A204.1 (cell line): ENCODE measurements around the gene DUOXA1.
"Not testable (repeated sequence)": the region's sequence is repeated elsewhere in the genome, so short reads cannot be mapped to it uniquely, and the experiment has no call there.

Source experiments
- FAIRE-seq: peaks from 2 replicates; lab custom pipeline; 2012; peaks lifted over from hg19 to GRCh38; lab: Jason Lieb, UNC

DUOXA1 gene

DNA sequence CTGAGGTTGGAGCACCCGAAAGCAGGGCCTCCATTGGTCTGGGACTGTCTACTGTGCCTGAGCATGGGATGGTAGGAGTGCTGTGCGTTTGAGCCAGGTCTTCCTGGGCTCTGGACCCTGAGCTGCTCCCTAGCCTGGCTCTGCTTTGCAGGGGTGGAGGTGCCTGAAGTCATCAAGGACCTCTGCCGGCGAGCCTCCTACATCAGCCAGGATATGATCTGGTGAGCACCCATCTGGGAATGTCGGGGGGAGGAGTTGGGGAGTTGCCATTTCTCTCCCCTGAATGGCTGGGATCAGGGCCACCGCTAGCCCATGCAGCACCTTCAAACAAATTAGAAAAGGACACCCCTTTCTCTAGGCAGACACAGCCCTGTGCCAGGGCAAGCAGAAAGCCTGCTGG is 20.8 kb upstream of the DUOXA1 start:
- FAIRE-seq: no peak

GRCh38 chr15:45149060-45149459 is 19.4 kb upstream of the DUOXA1 start:
- FAIRE-seq: no peak

DNA sequence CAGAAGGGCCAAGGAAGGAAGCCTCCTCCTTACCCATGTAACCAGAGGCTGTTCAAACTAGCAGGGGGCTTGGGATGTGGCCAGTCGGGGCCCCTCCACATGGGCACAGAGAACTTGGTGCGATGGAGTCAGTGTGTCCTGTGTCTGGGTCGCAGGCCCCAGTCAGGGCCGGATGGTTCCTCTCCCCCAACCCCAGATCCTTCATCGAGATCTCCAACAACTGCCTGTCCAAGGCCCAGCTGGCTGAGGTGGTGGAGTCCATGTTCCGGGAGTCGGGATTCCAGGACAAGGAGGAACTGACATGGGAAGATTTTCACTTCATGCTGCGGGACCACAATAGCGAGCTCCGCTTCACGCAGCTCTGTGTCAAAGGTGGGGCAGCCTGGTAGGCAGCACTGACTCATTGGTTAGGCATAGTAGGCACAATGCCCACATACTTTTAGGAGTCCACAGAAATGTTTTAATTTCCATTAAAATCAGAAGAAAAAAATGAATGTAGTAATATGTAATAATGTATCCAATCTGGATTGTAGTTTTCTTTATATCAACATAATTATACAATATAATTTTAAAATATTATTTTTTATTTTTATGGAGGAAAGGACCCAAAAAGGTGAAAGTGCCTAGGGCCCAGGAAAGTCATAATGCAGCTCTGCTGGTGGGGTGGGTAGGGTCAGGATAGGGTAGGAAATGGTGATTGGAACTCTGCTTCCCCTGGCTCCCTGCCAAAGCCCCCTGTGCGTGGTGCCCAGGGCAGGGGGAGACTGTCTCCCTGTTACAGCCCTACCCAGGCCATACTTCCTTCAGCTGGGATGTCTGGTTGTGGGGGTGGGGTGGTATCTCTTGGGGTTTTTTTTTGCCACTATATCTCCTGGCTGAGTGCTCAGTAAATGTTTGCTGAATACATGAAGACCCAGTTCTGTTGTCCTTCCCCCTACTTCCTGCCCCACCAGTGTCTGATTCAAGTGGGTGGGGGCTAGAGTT is 18.7 kb upstream of the DUOXA1 start:
- FAIRE-seq: no peak

GRCh38 chr15:45147606-45148005 is 17.9 kb upstream of the DUOXA1 start:
- FAIRE-seq: no peak

DNA sequence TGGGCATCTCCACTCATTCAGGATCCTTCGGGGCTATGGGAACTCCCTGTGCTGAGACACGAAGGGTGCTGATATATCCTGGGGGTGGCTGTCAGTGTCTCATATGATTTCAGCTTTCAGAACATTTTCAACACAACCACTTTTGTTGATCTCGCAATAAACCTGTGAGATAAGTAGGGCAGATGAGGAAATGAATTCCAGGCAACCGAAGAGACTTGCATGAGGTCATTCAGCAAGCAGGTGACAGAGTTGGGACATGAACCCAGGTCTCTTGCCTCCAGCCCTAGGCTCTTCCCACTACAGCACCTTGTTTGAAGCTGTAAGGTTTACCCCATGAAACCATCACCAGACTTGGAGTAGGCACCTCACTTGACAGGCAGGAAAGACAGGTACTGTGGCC is 16.7 kb upstream of the DUOXA1 start:
- no peak for FAIRE-seq

GRCh38 chr15:45144775-45145174 is 15.1 kb upstream of the DUOXA1 start:
- FAIRE-seq: no peak

DNA sequence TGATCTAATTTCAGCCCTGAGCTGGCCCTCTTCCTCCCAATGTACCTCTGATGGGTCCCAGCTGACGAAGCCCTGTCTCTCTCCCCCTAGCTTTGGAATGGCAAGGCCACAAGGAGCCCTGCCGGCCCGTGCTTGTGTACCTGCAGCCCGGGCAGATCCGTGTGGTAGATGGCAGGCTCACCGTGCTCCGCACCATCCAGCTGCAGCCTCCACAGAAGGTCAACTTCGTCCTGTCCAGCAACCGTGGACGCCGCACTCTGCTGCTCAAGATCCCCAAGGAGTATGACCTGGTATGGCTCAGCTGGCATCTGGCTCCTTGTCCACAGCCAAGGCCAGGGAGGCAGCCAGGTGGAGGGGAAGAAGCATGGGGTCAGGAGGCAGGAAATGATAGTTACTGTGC is 14.3 kb upstream of the DUOXA1 start:
- FAIRE-seq: no peak

- no peak for FAIRE-seq
These were observed 13.4 kb upstream of the DUOXA1 start for GRCh38 chr15:45143056-45143455.

GRCh38 chr15:45141386-45141785 is 11.7 kb upstream of the DUOXA1 start:
- no peak for FAIRE-seq

DNA sequence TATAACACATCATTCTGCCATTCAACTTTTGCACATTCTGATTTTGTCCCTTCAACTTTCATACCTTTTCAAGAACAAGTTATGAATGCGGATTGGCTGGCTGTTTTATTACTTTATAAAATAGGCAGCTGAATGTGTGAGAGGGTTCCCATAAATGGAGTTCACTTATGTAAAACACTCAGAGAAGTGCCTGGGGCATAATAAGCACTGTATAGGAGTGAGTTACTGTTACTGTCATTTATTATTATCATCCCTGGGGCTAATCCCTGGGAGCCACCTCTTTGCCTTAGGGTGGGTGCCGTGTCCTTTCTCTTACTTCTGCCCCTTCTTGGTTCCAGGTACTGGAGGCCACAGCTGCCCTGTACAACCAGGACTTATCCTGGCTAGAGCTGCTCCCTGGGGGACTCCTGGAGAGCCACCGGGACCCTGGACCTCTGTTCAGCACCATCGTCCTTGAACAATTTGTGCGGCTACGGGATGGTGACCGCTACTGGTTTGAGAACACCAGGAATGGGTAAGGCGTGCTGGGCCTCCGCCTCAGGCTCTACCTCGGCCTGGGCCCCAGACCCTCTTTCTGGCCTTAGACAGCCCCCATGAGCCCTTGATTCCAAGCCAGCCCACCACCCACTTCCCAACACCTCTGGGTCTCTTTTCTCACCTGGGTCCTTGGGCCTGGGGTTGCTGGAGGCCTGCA is 11.0 kb upstream of the DUOXA1 start:
- FAIRE-seq: no peak

GRCh38 chr15:45139770-45140169 is 10.1 kb upstream of the DUOXA1 start:
- no peak for FAIRE-seq

DNA sequence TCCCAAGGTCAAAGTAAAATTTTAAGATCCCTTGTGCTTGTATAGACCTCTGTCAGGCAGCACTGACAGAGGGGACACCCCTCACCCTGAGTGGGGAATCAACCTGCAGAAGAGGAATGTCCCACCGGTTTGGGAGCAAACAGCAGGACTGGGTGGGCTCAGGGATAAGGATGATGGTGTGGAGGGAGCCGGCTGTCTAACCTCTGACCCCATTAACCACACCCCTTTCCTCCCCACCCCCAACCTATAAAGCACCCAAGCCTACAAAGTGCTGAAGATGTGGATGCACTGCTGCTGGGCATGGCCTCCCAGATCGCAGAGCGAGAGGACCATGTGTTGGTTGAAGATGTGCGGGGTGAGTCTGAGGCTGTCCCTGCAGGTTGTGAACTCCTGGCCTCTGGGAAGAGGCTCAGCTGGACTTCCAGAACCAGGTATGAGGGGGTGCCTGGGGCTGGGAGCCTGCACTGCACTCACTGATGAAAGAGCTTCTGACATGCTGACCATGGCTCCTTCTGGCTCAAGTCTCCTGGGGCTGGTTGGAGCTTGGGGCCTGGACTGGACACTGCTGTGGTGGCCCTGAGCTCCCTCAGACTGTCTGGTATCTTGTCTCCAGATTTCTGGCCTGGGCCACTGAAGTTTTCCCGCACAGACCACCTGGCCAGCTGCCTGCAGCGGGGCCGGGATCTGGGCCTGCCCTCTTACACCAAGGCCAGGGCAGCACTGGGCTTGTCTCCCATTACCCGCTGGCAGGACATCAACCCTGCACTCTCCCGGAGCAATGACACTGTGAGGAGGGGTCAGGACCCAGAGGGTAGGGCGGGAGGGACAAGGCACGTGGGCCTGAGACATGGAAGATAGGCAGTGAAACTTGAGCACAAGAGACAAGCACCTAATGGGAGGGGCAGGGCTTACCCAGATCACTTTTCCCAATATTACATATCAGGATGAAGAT is 9.4 kb upstream of the DUOXA1 start:
- no peak for FAIRE-seq

GRCh38 chr15:45137703-45138102 is 8.0 kb upstream of the DUOXA1 start:
- no peak for FAIRE-seq

- no peak for FAIRE-seq
These were observed 6.7 kb upstream of the DUOXA1 start for GRCh38 chr15:45136378-45136764.

DNA sequence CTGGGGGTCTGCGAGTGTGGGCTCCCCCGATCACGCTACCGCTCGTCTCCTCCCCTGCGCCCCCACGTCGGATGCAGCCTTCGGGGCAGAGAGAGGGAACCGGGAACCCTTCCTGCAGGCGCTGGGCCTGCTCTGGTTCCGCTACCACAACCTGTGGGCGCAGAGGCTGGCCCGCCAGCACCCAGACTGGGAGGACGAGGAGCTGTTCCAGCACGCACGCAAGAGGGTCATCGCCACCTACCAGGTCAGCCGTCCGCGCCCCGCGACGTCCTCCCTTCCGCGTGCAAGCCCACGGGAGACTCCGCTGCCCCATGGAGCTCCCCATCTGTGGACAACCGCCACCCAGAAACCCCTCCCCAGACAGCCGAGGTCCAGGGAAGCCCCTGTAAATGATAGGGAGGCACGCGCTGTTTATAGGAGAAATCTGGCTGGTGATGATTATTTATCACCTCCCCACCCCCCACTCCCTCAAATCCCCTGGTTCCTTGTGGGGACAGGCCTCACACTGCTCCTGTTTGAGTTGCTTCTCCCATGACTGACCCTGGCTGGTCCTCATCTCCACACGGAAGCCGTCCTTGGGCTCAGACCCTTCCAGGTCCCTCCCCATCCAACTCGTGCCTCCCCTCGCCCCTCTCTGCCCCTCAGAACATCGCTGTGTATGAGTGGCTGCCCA is 6.2 kb upstream of the DUOXA1 start:
- not testable (repeated sequence) for FAIRE-seq

- FAIRE-seq: no peak
These were observed 5.3 kb upstream of the DUOXA1 start for GRCh38 chr15:45134682-45135604.

GRCh38 chr15:45134046-45134445 is 4.4 kb upstream of the DUOXA1 start:
- no peak for FAIRE-seq

- no peak for FAIRE-seq
These were observed 3.9 kb upstream of the DUOXA1 start for GRCh38 chr15:45133561-45133920.

DNA sequence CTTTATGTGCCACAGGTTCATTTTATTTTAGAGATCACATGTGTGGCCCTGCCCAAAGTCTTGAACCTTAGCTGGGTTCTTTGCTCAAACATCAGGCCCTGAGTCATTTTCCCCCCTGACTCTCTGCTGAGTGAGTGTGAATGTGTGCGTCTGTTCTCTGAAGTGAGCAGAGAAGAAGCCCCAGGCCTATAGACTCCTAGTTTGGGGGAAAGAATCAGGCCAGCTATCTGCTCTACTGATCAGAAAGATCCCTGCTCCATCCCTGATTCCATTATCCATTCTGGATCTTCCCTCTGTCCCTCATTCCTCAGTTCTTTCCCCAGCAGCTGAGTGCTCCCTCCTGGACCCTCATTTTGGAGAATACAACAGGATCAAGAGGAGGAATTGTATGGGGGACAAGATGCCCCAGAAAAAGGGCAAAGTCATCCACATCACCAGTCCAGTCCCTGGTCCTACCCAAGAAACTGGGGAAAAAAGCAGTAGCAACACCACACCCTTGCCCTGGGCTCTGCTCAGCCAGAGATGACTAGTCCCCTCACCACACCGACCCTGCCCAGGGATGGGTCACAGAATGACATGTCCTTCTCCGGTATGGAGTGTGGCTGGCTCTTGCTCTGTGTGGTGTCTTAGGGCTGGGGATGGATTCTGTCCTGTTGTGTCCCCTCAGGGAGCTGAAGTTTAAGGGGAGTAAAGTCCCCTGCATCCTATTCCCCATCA is 3.3 kb upstream of the DUOXA1 start:
- FAIRE-seq: no peak

DNA sequence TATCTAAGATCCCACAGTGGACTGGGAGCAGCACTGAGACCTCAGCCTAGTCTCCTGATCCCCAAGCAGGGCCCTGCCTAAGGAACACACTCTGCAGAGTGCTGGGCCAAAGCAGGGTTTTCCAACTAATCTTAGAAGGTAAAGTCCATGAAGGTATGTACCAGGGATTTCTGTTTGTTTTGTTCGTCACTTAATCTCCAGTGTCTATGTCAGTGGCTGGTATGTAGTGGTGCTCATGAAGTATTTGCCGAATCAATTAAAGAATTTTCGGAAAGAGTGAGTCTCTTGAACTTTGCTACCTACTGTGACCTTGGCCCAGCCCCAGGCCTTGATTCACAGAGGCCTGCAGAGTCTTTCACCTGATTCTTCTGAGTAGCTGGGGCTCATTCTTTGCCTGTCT is 1.8 kb upstream of the DUOXA1 start:
- no peak for FAIRE-seq
